T-helper 1 cell treated with Interleukin-12 subunit alpha and Interleukin-12 subunit beta and Interleukin-4 antibody, amounts not matched to agents 30 ng/mL and 1 ng/mL, for 36 hours (primary cell): ENCODE measurements around the gene CST11. TPM values are rescaled to one million over a fixed set of nuclear protein-coding genes. Genes with fewer than 3 reads are reported as not detected.

Source experiments
- intact Hi-C: fragments of 100-400 bp; cut with micrococcal nuclease; formaldehyde crosslinking; loops from one replicate; pipeline ENCODE4 v1.15.1; 2024
- total RNA-seq: library from RNA; stranded (reverse); gene quantifications from 2 replicates; pipeline ENCODE4 v1.2.3, GENCODE V29; 2022

CST11 gene
- total RNA-seq, 1 donor from 2014 or later = not detected

DNA sequence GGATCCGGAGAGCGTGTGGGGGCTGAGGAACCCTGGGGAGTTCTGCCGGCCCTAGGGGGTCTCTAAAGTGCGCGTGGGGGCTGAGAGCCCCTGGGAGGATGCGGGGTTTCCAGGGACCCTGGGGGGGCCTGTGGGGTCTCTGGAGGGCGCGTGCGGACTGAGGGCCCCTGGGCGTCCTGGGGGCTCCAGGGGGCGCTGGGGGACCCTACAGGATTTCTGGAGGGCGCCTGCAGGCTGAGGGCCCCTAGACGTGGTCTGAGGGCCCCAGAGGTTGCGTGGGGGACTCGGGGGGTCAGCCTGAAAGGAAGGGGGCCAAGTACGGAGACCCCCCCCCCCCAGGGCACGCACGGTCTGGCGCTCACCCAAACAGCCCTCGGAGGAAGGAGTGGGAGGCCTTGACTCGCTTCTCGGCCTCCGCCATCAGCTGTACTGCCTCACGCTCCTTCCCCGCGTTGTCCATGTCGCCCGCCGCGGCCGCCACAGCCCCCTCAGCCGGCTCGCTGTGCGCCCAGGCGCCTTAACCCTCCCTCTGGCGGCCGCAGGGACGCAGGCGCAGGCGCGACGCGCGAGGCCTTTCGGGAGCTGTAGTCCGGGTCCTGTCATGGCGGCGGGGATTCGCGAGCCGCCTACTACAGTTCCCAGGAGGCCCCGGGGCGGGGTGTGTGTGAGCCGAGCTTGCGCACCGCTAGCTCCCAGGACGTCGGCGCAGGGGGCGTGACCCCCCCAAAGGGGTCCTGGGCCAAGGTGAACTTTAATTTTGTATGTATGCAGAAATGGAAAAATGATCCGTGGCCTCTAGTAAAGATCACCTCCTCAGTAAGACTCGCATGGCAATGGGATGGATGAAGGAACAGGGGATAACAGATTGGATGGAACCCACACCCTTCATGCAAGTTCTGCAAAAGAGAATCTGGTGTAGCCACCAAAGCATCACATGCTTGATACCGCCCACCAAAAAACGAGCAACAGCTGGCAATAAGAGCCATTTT lies 31.4 kb downstream of the CST11 start, which contains the start of gene NAPB:
Gene NAPB (minus strand): TSS at position 546 of the 989 bp plus-strand sequence. CDS start 86 bp downstream, at position 460.
- intact Hi-C loops = loop anchor here (1.0 to 10.0 kb wide), 8 partner anchors 13 to 1971 kb away; partner anchors contain the start of genes ABHD12, GZF1, NXT1 and PYGB

DNA sequence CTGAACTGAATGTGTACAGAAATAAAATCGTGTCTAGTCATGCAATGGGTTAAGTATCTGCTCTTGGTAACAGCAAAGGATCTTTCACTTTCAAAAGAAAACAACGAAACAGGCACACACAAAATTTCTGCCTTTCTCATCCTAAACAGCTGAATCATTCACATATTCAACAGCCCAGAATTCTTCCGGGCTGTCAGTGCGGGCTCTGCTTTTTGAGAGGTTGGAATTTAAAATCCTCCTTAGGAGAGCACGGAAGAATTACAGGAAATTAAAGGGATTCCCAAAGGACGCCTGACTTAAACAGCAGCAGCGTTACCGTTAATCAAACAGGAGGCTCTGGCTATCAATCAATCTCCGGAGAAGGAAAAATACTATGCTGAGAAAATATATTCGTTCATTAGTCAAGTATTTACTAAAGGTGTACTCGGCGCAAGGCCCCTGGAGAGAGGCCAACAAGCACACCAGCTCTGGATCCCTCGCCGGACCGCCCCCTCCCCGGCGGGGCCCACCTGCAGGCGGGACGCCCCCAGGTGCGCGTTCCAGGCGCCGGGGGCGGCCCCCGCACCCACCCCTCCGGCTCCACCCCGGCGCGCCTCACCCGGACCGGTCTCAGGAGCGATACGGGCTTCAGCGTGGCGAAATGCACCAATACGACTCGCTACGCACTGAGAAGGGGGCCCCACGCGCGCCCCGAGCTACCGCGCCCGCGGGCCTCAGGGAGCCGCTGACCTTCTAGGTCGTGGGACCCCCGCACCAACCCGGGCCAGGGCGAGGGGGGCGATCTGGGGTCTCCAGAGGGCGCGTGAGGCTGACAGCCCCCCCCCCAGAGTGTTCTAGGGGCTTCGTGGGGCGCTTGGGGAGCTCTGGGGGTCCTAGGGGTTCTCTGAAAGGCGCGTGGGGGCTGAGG lies 32.4 kb downstream of the CST11 start:
- intact Hi-C loops = loop anchor here (1.0 to 10.0 kb wide), 5 partner anchors 12 to 1972 kb away; partner anchors contain the start of genes ABHD12 and PYGB

- intact Hi-C loops = no loop called here
Observed at GRCh38 chr20:23419657-23419994, 33.0 kb downstream of the CST11 start.

GRCh38 chr20:23417861-23418260 lies 34.8 kb downstream of the CST11 start:
- intact Hi-C loops = no loop called here

DNA sequence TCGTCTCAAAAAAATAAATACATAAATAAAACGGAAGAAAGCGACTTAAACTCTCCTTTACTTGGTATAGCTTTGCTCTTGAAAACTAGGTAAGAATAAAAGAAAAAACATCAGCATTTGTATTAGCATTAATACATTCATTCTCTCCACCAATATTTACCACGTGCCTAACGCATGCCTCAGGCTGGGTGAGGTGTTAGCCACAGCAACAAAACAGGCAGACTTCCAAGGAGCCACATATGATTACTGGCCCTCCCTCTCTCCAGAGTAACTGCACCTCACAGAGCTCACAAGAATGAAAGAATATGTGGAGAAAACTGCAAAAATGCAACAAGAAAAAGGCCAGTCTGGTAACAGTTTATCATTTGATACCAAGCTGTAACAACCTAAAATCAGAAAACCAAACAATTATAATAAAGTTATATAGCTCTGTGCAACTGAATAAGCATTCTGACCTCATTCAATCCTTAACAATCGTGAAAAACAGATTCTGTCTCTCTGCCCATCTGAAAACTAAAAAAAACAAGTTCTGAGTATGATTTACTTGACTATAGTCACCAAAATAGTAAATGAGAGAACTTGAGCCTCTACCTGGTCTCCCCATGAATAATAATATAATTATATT lies 36.6 kb downstream of the CST11 start:
- intact Hi-C loops = no loop called here

DNA sequence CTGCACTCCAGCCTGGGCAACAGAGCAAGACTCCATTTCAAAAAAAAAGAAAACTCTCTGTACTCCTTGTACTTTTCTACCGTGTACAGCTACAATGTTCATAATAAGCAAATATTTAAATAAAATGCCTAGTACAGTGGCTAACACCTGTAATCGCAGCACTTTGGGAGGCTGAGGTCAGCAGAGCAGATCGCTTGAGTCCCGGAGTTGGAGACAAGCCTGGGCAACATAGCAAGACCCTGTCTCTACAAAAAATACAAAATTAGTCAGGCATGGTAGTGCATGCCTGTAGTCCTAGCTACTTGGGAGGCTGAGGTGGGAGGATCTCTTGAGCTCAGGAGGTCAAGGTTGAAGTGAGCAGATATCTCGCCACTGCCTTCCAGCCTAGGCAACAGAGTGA lies 37.1 kb downstream of the CST11 start:
- intact Hi-C loops = no loop called here

DNA sequence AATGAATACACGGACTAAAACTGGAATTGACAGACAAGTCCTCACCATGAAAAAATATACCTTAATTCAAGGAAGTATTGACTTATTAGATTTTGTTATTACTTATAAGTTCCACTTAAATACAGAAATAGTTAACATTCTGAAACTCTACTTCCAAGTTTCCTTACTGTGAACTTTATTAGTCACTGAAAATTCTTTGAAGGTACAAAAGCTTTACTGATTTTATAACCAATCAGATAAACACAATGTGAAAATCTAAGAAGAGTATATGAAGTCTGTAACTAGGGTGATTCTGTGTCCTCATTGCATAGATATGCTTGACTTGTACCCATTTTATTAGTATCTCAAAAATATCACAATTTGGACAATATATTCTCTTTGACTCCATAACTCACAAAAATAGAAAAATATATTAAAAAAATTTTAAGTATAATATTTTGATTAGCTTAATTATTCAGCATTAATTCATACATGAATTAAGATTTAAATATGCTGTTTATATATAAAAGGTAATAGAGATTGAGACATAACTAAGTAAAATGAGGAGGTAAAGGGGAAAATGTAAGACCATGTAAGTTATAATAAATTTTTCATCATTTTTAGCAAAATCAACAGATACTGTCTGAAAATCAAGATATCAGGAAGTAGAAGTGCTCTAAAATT lies 38.0 kb downstream of the CST11 start:
- intact Hi-C loops = no loop called here

DNA sequence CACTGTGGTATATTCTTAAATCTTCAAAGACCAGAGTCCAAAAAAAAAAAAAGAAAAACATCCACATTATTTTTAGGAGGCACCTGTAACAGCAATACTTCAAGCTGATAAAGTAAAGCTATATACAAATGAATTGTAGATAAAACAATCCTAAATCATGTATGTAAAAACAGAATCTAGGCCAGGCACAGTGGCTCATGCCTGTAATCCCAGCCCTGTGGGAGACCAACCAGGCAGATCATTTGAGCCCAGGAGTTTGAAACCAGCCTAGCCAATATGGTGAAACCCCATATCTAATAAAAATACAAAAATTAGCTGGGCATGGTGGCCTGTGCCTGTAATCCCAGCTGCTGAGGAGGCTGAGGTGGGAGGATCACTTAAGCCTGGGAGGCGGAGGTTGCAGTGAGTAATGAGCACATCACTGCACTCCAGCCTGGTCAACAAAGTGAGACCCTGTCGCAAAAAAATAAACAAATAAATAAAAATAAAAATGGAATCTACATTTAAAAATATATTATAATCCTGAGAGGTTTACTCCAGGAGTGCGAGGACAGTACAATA lies 38.7 kb downstream of the CST11 start:
- intact Hi-C loops = loop anchor here (2.0 kb wide), 1 partner anchor 15 kb away; no protein-coding TSS in a partner anchor

DNA sequence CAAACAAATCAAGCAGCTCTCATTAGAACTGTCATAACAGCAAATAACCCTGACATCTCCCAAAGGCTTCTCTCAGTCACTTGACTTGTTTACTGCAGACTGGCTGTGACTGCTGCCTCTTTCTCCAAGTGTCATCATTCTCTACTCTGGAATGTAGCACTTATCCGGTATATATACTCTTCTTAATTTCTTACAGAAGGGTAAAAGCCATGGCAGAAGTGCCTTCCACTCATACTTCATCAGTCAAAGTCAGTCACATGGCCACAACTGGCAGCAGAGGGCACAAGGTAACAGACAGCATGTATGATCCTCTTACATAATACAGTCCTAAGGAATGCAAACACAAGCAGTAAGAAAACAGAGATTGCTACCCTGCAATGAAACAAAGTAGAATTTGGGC lies 40.6 kb downstream of the CST11 start:
- intact Hi-C loops = loop anchor here (2.0 kb wide), 1 partner anchor 13 kb away; no protein-coding TSS in a partner anchor

- intact Hi-C loops = no loop called here
Observed at GRCh38 chr20:23410916-23411695, 41.6 kb downstream of the CST11 start.

GRCh38 chr20:23409800-23410199 lies 42.9 kb downstream of the CST11 start:
- intact Hi-C loops = loop anchor here (2.0 kb wide), 1 partner anchor 267 kb away; no protein-coding TSS in a partner anchor

GRCh38 chr20:23408957-23409356 lies 43.7 kb downstream of the CST11 start:
- intact Hi-C loops = loop anchor here (1.0 to 2.0 kb wide), 5 partner anchors 10 to 266 kb away; partner anchors contain the start of genes GZF1 and NXT1

DNA sequence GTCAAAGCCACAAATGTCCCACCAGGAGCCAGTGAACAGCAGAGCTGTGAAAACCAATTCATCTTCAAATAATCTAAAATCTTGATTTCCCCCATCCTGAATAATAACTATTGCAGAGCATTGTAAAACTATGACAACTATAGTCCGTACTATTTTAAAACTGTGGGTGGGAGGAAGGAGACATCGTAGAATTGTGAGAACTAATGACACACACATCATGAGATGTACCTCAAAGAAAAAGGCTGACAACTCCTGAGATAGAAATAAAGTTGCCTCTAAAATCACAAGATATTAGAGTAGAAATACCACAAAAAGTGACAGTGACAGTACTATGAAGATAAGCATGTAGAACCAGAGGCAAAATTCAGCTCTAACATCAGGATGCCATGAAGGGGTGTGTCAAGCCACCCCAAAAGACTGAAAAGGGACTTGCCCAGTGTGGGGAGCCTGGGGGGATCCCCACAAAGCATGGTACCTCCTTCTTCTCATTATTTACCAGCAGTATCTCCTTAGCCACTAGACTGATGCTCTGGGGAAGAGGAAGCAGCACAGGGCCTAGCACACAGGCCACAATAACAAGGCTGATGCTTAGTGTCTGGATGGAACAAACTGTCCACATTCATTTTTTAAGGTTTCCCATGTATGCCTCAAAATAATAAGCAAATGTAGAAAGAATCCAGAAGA lies 44.8 kb downstream of the CST11 start:
- intact Hi-C loops = loop anchor here (1.0 to 2.0 kb wide), 5 partner anchors 9 to 265 kb away; partner anchors contain the start of genes GZF1 and NXT1

- intact Hi-C loops = no loop called here
Observed at GRCh38 chr20:23406880-23407279, 45.8 kb downstream of the CST11 start.

- intact Hi-C loops = no loop called here
Observed at GRCh38 chr20:23404196-23404595, 48.5 kb downstream of the CST11 start.

GRCh38 chr20:23403751-23404150 lies 48.9 kb downstream of the CST11 start:
- intact Hi-C loops = no loop called here

GRCh38 chr20:23401051-23401450 lies 51.6 kb downstream of the CST11 start:
- intact Hi-C loops = no loop called here
